IPS-18c (cell line): ENCODE data around the gene GRB7.
"Not testable (repeated sequence)": the region's sequence is repeated elsewhere in the genome, so short reads cannot be mapped to it uniquely, and the experiment has no call there.

ENCODE experiments used
- H3K4me3 ChIP-seq: 2 replicates; pipeline ENCODE4 v1.7.0; 2013; ENCODE audit warnings: low read depth, mild to moderate bottlenecking, low read length, moderate library complexity; ENCODE audit not compliant: insufficient read depth
- H3K9me3 ChIP-seq: one replicate; pipeline ENCODE4 v1.6.1; 2013; ENCODE audit warnings: mild to moderate bottlenecking, low read length, moderate library complexity; ENCODE audit not compliant: control insufficient read depth, insufficient read depth

GRB7 gene

DNA sequence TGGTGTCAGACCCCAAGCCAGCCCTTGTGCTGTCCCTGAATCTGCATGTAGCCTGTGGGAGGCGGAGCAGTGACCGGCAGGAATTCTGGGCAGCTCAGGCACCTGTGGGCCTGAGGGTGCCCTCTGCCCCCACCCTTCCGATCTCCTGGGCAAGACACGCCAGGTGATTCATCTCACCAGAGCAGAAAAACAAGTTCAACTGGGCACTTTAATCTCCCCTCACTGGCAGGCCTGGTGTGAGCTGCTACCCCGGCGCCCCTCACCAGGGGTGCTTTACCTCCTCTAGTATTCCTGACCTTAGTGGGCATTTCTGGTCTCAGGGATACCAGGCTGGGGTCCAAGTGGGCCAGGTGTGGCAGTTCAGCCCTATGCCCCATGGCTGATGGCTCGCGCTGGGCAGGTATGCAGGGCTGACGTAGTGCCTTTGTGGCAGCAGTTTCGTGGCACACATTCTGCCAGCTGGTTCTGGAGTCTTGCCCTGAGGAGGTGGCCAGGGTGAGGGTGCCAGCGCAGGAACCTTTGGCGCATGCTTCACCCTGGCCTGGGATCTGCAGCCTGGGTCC lies 31.9 kb upstream of the GRB7 start:
- Histone ChIP-seq H3K9me3 (no peaks in the 10 kb centered on the region), H3K4me3 (no peak overlapping the region)

DNA sequence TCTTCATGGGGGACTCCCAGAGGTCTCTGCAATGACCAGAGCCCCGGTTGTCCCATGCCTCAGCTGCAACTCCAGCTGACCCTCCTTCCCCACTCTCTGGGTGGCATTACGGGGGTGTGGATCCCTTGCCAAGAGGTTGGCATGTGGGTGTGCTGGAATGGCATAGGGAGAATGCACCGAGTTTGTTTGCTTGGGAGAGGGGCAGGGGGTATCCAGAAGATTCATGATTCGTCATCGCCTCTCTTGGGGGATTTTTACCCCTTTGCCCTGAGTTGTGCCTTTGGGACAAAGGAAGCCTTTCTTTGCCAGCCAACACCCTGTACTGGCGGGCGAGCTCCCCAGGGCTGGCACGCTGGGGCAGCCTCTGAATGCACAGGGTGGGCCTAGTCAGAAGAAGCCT lies 31.4 kb upstream of the GRB7 start:
- Histone ChIP-seq H3K9me3 (no peaks in the 10 kb centered on the region), H3K4me3 (no peak overlapping the region)

DNA sequence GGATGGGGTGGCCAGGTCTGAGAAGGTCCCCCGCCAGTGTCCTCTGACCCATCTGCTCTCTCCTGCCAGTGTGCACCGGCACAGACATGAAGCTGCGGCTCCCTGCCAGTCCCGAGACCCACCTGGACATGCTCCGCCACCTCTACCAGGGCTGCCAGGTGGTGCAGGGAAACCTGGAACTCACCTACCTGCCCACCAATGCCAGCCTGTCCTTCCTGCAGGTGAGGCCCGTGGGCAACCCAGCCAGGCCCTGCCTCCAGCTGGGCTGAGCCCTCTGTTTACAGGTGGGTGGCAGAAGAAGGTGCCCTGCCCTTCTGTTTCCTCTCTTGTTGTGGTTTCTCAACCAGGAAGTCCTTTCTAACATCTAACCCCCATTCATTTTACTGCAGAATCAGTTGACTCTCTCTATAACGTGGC lies 30.8 kb upstream of the GRB7 start:
- Histone ChIP-seq H3K9me3 (no peaks in the 10 kb centered on the region), H3K4me3 (no peak overlapping the region)

DNA sequence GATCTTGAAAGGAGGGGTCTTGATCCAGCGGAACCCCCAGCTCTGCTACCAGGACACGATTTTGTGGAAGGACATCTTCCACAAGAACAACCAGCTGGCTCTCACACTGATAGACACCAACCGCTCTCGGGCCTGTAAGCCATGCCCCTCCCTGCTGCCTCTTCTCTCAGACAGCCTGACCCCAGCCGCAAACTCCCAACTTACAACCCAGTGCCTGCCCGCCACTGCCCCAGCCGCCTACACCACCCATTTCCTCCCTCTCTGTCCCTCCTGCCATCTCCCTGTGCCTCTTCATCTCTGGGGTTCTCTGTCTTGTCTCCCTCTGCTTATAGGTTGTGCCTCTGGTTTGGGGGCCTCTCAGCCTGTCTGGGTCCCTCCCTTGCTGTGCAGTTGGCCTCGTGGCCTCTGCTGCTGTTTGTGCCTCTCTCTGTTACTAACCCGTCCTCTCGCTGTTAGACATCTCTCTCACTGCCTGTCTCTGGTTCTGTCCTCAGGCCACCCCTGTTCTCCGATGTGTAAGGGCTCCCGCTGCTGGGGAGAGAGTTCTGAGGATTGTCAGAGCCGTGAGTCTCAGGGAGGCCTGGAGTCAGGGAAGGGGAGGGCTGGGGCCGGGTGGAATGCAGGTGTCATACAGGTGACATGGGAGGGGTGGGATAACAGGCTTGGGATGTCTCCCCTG lies 28.3 kb upstream of the GRB7 start:
- H3K9me3 ChIP-seq, result no peaks in the 10 kb centered on the region
- no peak overlapping the region for H3K4me3 ChIP-seq

DNA sequence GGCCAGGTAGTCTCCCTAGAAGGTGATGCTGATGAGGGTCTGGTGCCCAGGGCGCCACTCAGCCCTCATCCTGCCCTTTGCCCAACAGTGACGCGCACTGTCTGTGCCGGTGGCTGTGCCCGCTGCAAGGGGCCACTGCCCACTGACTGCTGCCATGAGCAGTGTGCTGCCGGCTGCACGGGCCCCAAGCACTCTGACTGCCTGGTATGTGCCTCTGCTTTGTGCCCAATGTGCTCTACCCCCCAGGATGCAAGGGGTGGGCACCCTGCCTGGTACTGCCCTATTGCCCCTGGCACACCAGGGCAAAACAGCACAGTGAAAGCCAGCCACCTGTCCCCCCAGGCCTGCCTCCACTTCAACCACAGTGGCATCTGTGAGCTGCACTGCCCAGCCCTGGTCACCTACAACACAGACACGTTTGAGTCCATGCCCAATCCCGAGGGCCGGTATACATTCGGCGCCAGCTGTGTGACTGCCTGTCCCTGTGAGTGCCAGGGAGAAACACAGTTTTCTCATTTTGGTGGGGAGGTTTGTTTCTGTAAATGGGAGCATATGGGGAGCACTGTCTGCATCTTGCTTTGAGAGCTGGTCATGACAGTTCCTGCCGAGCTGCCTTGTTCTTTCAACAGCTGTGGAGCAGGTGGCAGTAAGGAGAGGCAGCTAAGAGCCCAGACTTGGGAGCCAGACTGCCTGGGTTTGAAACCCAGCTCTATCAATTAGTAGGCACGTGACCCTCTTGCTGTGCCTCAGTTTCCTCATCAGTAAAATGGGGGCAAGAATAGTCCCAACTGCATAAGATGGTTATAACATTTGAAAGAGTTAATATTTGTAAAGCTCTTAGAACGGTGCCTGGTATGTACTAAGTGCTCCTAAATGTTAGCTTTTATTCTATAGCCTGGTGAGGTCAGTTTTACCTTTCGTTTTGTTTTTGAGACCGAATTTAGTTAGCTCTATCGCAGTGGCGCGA lies 27.5 kb upstream of the GRB7 start:
- no peak overlapping the region for H3K4me3 ChIP-seq
- H3K9me3 ChIP-seq, result no peaks in the 10 kb centered on the region

DNA sequence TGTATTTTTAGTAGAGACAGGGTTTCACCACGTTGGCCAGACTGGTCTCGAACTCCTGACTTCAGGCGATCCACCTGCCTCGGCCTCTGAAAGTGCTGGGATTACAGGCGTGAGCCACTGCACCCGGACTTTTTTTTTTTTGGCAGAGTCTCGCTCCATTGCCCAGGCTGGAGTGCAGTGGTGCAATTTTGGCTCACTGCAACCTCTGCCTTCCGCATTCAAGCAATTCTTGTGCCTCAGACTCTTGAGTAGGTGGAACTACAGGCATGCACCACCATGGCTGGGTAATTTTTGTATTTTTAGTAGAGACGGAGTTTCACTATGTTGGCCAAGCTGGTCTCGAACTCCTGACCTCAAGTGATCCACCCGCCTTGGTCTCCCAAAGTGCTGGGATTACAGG lies 26.7 kb upstream of the GRB7 start:
- not testable (repeated sequence) for H3K9me3 ChIP-seq, H3K4me3 ChIP-seq

DNA sequence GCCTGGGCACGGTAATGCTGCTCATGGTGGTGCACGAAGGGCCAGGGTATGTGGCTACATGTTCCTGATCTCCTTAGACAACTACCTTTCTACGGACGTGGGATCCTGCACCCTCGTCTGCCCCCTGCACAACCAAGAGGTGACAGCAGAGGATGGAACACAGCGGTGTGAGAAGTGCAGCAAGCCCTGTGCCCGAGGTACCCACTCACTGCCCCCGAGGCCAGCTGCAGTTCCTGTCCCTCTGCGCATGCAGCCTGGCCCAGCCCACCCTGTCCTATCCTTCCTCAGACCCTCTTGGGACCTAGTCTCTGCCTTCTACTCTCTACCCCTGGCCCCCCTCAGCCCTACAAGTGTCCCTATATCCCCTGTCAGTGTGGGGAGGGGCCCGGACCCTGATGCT lies 25.9 kb upstream of the GRB7 start:
- no peak overlapping the region for H3K4me3 ChIP-seq
- no peaks in the 10 kb centered on the region for H3K9me3 ChIP-seq

DNA sequence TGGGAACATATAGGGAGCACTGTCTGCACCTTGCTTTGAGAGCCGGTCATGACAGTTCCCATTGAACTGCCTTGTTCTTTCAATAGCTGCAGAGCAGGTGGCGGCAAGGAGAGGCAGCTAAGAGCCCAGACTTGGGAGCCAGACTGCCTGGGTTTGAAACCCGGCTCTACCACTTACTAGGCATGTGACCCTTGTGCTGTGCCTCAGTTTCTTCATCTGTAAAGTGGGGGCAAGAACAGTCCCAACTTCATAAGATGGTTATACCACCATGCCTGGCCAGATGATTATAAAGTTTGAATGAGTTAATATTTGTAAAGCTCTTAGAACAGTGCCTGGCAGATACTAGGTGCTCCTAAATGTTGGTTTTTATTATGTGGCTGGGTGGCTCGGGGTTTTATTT lies 23.5 kb upstream of the GRB7 start:
- H3K9me3 ChIP-seq, result no peaks in the 10 kb centered on the region
- H3K4me3 ChIP-seq, result no peak overlapping the region

DNA sequence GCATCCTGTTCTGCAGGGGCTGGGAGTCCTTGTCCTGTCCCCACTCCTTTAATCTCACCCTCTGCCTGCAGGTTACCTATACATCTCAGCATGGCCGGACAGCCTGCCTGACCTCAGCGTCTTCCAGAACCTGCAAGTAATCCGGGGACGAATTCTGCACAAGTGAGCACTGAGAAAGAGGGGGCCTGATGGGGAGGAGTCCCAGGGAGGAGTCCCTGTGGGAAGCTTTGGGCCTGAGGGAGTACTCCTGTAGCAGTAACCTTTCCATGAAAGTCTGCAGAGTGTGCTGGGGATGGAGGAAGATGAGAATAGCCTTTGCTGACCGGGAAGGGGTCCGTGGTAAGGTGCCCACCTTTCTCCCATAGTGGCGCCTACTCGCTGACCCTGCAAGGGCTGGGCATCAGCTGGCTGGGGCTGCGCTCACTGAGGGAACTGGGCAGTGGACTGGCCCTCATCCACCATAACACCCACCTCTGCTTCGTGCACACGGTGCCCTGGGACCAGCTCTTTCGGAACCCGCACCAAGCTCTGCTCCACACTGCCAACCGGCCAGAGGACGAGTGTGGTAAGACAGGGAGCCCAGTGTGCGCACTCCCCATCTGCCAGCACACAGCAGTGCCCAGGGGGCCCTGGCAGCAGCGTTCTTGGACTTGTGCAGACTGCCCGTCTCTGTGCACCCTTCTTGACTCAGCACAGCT lies 22.2 kb upstream of the GRB7 start:
- Histone ChIP-seq H3K9me3 (no peaks in the 10 kb centered on the region), H3K4me3 (no peak overlapping the region)

DNA sequence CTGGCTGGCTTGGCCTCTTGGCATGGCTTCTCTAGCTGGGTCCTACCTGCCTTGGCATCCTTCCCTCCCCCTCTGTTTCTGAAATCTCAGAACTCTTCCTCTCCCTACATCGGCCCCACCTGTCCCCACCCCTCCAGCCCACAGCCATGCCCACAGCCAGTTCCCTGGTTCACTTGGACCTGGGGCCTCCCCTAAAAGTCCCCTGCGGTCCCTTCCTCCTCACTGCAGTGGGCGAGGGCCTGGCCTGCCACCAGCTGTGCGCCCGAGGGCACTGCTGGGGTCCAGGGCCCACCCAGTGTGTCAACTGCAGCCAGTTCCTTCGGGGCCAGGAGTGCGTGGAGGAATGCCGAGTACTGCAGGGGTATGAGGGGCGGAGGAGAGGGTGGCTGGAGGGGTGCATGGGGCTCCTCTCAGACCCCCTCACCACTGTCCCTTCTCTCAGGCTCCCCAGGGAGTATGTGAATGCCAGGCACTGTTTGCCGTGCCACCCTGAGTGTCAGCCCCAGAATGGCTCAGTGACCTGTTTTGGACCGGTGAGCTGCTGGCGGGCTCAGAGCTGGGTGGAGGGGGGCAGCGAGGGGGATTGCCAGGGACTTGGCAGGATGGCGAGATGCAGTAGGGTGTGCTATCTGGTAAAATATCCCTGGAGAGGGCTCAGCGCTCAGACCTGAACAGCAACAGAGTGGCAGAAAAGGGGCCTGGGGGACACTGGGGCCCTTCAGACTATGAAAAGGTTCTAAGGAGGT lies 21.5 kb upstream of the GRB7 start:
- no peaks in the 10 kb centered on the region for H3K9me3 ChIP-seq
- no peak overlapping the region for H3K4me3 ChIP-seq

DNA sequence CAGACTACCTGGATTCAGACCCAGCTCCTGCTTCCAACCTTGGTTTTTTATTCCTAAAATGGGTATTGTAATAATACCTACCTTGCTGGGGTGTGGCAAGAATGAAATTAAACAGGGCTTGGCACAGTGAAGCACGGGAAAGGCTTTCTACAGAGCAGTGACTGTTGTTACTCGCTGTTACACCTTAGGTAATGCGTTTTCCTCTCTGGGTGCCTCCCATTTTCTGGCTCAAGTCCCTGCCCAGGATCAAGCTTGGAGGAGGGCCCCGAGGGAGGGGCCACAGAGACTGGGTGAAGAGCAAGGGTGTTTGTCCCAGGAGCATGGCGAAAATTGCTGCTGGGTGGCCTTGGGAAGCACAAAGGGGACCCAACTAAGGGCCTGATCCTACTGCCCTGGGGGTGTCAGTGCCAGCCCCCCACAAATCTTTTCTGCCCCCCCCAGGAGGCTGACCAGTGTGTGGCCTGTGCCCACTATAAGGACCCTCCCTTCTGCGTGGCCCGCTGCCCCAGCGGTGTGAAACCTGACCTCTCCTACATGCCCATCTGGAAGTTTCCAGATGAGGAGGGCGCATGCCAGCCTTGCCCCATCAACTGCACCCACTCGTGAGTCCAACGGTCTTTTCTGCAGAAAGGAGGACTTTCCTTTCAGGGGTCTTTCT lies 20.7 kb upstream of the GRB7 start:
- no peak overlapping the region for H3K4me3 ChIP-seq
- H3K9me3 ChIP-seq, result no peaks in the 10 kb centered on the region

DNA sequence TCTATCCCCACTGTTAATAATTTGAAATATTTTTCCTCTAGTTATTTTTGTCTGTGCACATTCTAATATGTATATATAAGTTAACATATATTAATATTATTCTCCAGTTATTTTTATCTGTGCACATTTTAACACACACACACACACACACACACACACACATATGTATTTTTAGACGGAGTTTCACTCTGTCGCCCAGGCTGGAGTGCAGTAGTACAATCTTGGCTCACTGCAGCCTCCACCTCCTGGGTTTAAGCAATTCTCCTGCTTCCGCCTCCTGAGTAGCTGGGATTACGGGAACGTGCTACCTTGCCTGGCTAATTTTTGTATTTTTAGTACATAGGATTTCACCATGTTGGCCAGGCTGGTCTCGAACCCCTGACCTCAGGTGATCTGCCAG lies 20.1 kb upstream of the GRB7 start:
- Histone ChIP-seq H3K4me3 (no peak overlapping the region), H3K9me3 (no peaks in the 10 kb centered on the region)

DNA sequence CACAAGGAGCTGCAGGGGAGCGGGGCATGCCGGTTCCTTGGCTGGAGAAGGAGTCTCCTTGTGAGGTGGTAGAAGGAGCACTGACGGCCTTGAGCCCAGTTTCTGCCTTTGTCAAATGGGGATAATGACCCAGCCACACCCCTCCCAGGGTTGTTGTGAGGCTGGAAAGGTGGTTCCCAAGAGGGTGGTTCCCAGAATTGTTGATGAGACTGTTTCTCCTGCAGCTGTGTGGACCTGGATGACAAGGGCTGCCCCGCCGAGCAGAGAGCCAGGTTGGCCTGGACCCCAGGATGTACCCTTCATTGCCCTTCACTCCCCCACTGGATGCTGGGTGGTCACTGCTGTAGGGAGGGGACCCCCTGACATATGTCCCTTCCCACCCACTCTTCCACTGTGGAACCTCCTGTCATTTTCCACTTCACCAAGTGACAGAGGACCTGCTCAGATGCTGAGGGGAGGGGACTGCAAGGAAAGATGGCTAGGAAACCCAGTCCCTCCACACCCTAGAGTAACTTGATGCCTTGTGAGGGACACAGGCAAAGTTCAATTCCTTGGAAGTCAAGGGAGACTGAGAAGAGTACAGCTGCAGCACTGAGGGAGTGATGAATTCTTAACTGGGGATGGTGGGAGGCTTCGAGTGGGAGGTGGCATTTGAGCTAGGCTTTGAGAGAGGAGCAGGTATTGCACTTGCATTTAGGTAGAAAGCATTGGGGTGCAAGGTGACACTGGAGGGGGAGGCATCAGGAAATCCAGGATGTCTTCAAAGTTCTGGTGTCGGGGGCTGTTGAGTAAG lies 18.0 kb upstream of the GRB7 start:
- Histone ChIP-seq H3K4me3 (no peak overlapping the region), H3K9me3 (no peaks in the 10 kb centered on the region)

DNA sequence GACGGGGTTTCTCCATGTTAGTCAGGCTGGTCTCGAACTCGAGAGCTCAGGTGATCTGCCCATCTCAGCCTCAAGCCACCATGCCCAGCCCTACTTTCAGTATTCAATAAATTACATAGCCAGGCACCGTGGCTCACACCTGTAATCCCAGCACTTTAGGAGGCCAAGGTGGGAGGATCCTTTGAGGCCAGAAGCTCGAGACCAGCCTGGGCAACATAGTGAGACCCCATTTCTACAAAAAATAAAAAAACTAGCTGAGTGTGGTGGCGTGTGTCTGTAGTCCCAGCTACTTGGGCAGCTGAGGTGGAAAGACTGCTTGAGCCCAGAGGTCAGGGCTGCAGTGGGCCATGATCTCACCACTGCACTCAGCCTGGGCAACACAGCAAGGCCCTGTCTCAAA lies 15.6 kb upstream of the GRB7 start:
- no peak overlapping the region for H3K4me3 ChIP-seq

DNA sequence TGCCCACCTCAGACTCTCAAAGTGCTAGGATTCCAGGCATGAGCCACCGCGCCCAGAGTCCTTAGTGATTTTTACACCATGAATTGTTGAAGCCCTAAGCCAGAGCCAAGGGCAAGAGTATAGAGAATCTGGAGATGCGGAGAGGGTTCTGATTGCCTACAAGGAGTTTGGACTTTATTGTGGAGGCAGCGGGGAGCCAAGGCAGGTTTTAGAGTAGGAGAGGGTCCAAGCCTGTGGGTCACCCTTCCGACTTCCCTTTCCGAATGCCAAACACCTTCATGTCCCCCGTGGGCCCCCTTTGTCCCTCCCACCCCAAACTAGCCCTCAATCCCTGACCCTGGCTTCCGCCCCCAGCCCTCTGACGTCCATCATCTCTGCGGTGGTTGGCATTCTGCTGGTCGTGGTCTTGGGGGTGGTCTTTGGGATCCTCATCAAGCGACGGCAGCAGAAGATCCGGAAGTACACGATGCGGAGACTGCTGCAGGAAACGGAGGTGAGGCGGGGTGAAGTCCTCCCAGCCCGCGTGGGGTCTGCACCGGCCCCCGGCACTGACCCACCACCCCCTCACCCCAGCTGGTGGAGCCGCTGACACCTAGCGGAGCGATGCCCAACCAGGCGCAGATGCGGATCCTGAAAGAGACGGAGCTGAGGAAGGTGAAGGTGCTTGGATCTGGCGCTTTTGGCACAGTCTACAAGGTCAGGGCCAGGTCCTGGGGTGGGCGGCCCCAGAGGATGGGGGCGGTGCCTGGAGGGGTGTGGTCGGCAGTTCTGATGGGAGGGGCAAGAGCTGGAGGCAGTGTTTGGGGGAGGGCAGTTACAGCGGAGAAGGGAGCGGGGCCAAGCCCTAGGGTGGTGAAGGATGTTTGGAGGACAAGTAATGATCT lies 14.5 kb upstream of the GRB7 start:
- Histone ChIP-seq H3K4me3 (no peak overlapping the region; the same call in 1 of the 2 replicates), H3K9me3 (peaks cover 2% of the 10 kb centered on the region)

More for the DNA sequence above, 15.6 kb upstream of the GRB7 start:
- H3K9me3 ChIP-seq, result no peaks in the 10 kb centered on the region
